ENCODE measurements around the gene ABCA12. TPM values are rescaled to one million over a fixed set of nuclear protein-coding genes. Genes with fewer than 3 reads are reported as not detected.

The ABCA12 gene
- total RNA-seq, 1 donor: not detected

DNA sequence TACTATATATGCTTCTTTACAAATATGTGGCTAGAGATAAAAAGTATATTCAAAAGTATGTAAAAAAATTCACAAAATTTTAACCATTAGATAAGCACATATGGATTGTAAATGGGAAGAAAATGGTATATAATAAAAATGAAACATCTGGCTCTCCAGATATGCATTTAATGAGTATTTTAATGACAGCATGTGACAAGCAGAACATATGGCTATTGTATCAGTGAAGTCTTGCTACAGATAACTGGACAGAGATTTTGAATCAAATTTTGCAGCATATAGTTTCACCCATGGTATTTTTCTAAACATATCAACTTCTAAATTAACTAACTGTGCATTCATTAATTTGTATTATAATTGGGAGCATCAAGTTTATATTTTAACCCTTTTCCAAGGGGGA is 5.0 kb upstream of the ABCA12 start:
- no peaks in the 10 kb centered on the region for H3K9me3 ChIP-seq (ENCODE audit: low read depth, low read length)
- no peaks in the 10 kb centered on the region for H3K4me1 ChIP-seq (ENCODE audit: insufficient read depth, low read length)
- H3K27me3 ChIP-seq (ENCODE audit: insufficient read depth, low read length): no peaks in the 10 kb centered on the region
- no peak overlapping the region for H3K4me3 ChIP-seq (ENCODE audit: low read length)

GRCh38 chr2:215141706-215142105 is 3.3 kb upstream of the ABCA12 start:
- Histone ChIP-seq H3K9me3 (ENCODE audit: low read depth, low read length) (no peaks in the 10 kb centered on the region), H3K27me3 (ENCODE audit: insufficient read depth, low read length) (no peaks in the 10 kb centered on the region), H3K4me3 (ENCODE audit: low read length) (no peak overlapping the region), H3K4me1 (ENCODE audit: insufficient read depth, low read length) (no peaks in the 10 kb centered on the region)

DNA sequence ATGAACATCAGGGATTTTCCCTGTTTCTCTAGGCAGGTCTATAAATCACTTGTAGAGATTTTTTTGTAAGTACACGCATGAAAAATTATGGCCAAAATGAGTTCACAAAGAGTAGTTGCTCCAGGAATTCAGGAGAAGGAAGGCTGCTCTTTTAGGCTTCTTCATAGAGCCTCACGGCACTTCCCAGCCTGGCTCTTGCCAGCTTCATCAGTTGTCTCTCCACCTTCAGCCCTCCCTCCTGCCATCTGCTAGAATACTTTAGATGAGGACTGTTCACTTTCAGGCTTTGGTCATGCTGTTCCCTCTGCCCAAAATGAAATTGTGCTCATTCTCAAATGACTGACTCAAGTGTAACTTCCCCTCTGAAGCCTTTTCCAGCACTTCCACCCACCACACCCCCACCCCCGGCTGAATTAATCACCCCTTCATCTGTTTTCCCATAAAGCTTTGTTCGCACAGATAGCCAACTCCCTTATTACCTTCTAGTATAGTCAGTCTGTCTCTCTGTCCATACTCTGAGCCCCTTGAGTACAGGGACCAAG is 1.8 kb upstream of the ABCA12 start:
- no peaks in the 10 kb centered on the region for H3K27me3 ChIP-seq (ENCODE audit: insufficient read depth, low read length)
- no peak overlapping the region for H3K4me3 ChIP-seq (ENCODE audit: low read length)
- H3K9me3 ChIP-seq (ENCODE audit: low read depth, low read length): no peaks in the 10 kb centered on the region
- H3K4me1 ChIP-seq (ENCODE audit: insufficient read depth, low read length): no peaks in the 10 kb centered on the region

DNA sequence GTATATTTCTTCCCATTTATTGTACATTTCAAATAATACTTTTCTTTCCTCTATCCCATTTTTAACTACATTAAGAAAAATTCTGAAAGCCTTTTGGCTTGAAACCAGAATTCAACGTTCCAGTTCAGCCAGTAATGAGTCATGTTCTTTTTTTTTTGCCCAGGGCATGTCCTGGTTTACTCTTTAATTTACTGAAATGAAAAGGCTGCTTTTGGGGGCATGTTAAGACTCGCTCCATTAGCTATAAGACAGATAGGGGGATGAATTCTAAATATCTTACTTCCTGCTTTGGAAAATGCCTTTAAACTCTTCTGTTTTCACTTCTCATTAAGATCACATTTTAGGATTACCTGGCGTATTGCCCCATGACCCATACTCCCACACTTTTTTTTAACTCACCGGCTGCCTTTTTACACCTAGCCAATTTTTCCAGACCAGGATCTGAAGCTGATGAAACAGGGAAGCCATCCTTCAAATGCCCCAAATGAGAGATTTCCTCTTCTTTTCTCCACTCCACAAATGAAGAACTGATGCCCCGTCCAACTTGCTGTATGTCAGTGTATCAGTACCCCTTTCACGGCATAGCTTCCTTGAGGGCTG is 585 bp downstream of the ABCA12 start:
- Histone ChIP-seq H3K27me3 (ENCODE audit: insufficient read depth, low read length) (no peaks in the 10 kb centered on the region), H3K4me3 (ENCODE audit: low read length) (no peak overlapping the region), H3K4me1 (ENCODE audit: insufficient read depth, low read length) (no peaks in the 10 kb centered on the region), H3K9me3 (ENCODE audit: low read depth, low read length) (no peaks in the 10 kb centered on the region)

DNA sequence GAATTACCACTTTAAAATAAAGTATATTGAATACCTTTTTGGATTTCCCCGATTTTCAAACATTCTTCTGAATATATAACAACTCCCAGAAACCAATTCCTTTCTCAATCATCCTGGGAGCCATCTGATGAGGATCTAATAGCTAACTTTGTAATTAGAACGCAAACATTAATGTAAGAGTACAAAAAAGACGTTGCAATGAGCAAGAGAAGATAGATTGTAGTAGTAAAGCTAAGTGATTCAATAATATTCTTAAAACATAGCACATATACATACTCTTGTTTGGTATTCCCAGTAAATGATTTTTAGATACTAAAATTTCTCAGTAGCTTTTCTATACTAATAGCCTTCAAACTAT is 1.1 kb downstream of the ABCA12 start:
- Histone ChIP-seq H3K4me3 (ENCODE audit: low read length) (no peak overlapping the region), H3K9me3 (ENCODE audit: low read depth, low read length) (no peaks in the 10 kb centered on the region), H3K4me1 (ENCODE audit: insufficient read depth, low read length) (no peaks in the 10 kb centered on the region), H3K27me3 (ENCODE audit: insufficient read depth, low read length) (no peaks in the 10 kb centered on the region)

GRCh38 chr2:215136669-215137328 is 1.6 kb downstream of the ABCA12 start:
- no peaks in the 10 kb centered on the region for H3K4me1 ChIP-seq (ENCODE audit: insufficient read depth, low read length)
- H3K4me3 ChIP-seq (ENCODE audit: low read length): no peak overlapping the region
- no peaks in the 10 kb centered on the region for H3K9me3 ChIP-seq (ENCODE audit: low read depth, low read length)
- no peaks in the 10 kb centered on the region for H3K27me3 ChIP-seq (ENCODE audit: insufficient read depth, low read length)

GRCh38 chr2:215120401-215120800 is 18.0 kb downstream of the ABCA12 start:
- Histone ChIP-seq H3K4me3 (ENCODE audit: low read length) (no peak overlapping the region), H3K9me3 (ENCODE audit: low read depth, low read length) (peaks cover 5% of the 10 kb centered on the region)

GRCh38 chr2:215119847-215120246 is 18.6 kb downstream of the ABCA12 start:
- H3K9me3 ChIP-seq (ENCODE audit: low read depth, low read length): peaks cover 5% of the 10 kb centered on the region

More at GRCh38 chr2:215120401-215120800, 18.0 kb downstream of the ABCA12 start:
- Histone ChIP-seq H3K27me3 (ENCODE audit: insufficient read depth, low read length) (no peaks in the 10 kb centered on the region), H3K4me1 (ENCODE audit: insufficient read depth, low read length) (no peaks in the 10 kb centered on the region)

DNA sequence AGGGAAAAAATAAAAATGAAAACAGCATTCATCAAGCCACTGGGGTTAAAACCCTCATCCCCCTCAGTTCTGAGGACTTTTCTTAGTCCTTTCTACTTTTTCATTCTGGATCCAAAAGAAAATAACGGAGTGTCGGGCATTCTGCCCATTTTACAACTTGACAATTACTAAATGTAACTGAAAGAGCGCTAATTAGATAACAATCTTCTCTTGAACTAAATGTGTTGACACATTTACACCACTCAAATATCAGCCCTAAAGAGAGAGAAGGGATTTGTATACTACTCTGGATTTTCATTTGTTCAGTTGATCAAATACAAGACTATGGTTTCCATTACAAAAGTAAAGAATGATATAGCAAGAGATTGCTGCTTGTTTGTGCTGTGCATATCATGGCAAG is 27.5 kb downstream of the ABCA12 start:
- H3K27me3 ChIP-seq (ENCODE audit: insufficient read depth, low read length): no peaks in the 10 kb centered on the region
- H3K9me3 ChIP-seq (ENCODE audit: low read depth, low read length): no peaks in the 10 kb centered on the region
- no peak overlapping the region for H3K4me3 ChIP-seq (ENCODE audit: low read length)
- no peaks in the 10 kb centered on the region for H3K4me1 ChIP-seq (ENCODE audit: insufficient read depth, low read length)

More at GRCh38 chr2:215119847-215120246, 18.6 kb downstream of the ABCA12 start:
- Histone ChIP-seq H3K27me3 (ENCODE audit: insufficient read depth, low read length) (no peaks in the 10 kb centered on the region), H3K4me1 (ENCODE audit: insufficient read depth, low read length) (no peaks in the 10 kb centered on the region), H3K4me3 (ENCODE audit: low read length) (no peak overlapping the region)

- H3K27me3 ChIP-seq (ENCODE audit: insufficient read depth, low read length): no peaks in the 10 kb centered on the region
- no peak overlapping the region for H3K4me3 ChIP-seq (ENCODE audit: low read length)
- H3K9me3 ChIP-seq (ENCODE audit: low read depth, low read length): no peaks in the 10 kb centered on the region
- H3K4me1 ChIP-seq (ENCODE audit: insufficient read depth, low read length): no peaks in the 10 kb centered on the region
Measured at GRCh38 chr2:215107216-215108056, 31.0 kb downstream of the ABCA12 start.

GRCh38 chr2:215105607-215106354 is 32.6 kb downstream of the ABCA12 start:
- no peak overlapping the region for H3K4me3 ChIP-seq (ENCODE audit: low read length)
- no peaks in the 10 kb centered on the region for H3K4me1 ChIP-seq (ENCODE audit: insufficient read depth, low read length)

DNA sequence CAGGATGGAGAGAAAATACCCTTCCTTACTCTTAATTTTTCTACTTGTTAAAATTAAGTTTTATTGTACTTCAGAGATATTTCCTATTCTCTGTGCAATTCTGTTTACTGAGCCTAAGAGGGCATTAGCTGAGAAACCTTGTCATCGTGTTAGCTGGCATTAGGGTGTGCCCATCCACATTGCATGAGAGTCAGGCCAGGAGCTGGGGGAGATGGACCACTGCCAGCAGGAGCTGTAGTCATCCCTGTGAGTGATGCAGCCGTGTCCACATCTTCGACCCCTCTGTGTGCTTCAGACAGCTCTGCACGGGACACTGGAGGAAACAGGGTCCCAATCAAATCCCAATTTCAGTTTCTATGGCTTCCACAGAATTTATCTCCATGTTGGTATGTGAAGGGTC is 34.2 kb downstream of the ABCA12 start:
- no peaks in the 10 kb centered on the region for H3K27me3 ChIP-seq (ENCODE audit: insufficient read depth, low read length)
- no peaks in the 10 kb centered on the region for H3K9me3 ChIP-seq (ENCODE audit: low read depth, low read length)
- H3K4me3 ChIP-seq (ENCODE audit: low read length): no peak overlapping the region
- H3K4me1 ChIP-seq (ENCODE audit: insufficient read depth, low read length): no peaks in the 10 kb centered on the region

More at GRCh38 chr2:215105607-215106354, 32.6 kb downstream of the ABCA12 start:
- Histone ChIP-seq H3K9me3 (ENCODE audit: low read depth, low read length) (no peaks in the 10 kb centered on the region), H3K27me3 (ENCODE audit: insufficient read depth, low read length) (no peaks in the 10 kb centered on the region)

- H3K4me1 ChIP-seq (ENCODE audit: insufficient read depth, low read length): no peaks in the 10 kb centered on the region
- no peak overlapping the region for H3K4me3 ChIP-seq (ENCODE audit: low read length)
- H3K9me3 ChIP-seq (ENCODE audit: low read depth, low read length): no peaks in the 10 kb centered on the region
- H3K27me3 ChIP-seq (ENCODE audit: insufficient read depth, low read length): no peaks in the 10 kb centered on the region
Measured at GRCh38 chr2:215098875-215099274, 39.6 kb downstream of the ABCA12 start.

DNA sequence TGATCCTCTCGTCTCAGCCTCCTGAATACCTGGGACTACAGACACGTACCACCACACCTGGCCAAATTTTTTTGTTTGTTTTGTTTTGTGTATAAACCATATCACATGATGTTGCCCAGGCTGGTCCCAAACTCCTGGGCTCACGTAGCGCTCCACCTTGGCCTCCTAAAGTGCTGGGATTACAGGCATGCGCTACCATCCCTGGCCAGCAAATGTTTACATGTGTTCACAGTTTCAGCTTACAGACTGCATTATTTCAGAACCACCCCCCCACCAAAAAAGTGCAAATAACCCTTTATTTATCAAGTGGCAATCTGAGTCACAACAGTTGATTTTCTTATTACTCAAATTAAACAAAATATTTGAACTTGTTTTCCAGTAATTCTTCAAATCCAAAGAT is 54.3 kb downstream of the ABCA12 start:
- Histone ChIP-seq H3K4me3 (ENCODE audit: low read length) (no peak overlapping the region), H3K9me3 (ENCODE audit: low read depth, low read length) (no peaks in the 10 kb centered on the region), H3K4me1 (ENCODE audit: insufficient read depth, low read length) (no peaks in the 10 kb centered on the region), H3K27me3 (ENCODE audit: insufficient read depth, low read length) (no peaks in the 10 kb centered on the region)

DNA sequence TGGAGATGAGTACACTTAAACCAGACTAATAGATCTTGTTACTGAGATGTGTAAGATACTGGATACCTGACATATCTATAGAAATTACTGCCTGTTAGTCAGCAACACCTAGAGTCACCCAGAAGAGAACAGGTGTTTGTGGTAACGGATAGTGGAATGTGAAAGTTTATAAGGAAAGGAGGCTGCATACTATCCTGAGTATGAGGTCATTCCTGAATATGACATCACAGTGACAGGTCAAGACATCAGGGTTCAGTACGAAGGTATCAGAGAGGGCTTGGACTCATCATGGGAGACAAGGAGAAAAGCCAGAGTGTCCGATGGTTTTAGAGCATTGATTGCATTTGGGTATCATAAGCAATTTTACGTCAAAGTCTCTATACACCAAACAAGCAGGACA is 55.3 kb downstream of the ABCA12 start:
- no peak overlapping the region for H3K4me3 ChIP-seq (ENCODE audit: low read length)
- no peaks in the 10 kb centered on the region for H3K9me3 ChIP-seq (ENCODE audit: low read depth, low read length)
- no peaks in the 10 kb centered on the region for H3K27me3 ChIP-seq (ENCODE audit: insufficient read depth, low read length)
- no peaks in the 10 kb centered on the region for H3K4me1 ChIP-seq (ENCODE audit: insufficient read depth, low read length)

Measured in mononuclear cell (primary cell).